GM23248 (cell line): ENCODE results near the gene GGT6.

Experiments used
- EZH2 ChIP-seq: fragments of 200-600 bp; sonication (generic); IDR thresholded peaks from 2 replicates; pipeline ENCODE4 v1.6.1; 2018; ENCODE audit warnings: antibody characterized with exemption, mild to moderate bottlenecking; ENCODE audit not compliant: insufficient read depth, poor library complexity, severe bottlenecking
- EZH2phosphoT487 ChIP-seq: fragments of 200-600 bp; sonication (generic); IDR thresholded peaks from 2 replicates; pipeline ENCODE4 v1.6.1; 2018; ENCODE audit warnings: antibody characterized with exemption, moderate library complexity, mild to moderate bottlenecking, low read depth; ENCODE audit not compliant: insufficient read depth

DNA sequence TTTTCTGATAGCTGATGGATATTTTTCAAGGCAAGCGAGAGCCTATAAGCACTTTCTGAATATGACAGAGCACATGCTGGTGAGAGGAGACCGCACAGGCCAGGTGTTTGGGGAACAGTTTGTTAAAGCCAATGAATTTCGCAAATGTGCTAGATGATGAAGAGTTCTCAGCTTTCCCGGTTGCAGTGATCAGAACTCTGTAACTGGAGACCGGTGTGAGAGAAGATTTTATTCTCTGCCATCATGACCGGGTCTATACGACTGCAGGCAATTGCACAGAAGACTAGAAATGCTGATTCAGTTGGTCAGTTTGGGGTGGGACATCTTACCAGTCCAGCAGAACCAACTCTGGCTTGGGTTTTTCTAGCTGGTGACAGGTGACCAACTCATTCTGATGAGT is 49.4 kb upstream of the GGT6 start:
- no peak for TF ChIP-seq EZH2
- TF ChIP-seq EZH2phosphoT487: no peak
